ENCODE data around the gene S100A14. TPM values are rescaled to one million over a fixed set of nuclear protein-coding genes. Genes with fewer than 3 reads are reported as not detected.
"Not testable (repeated sequence)": the region's sequence is repeated elsewhere in the genome, so short reads cannot be mapped to it uniquely, and the experiment has no call there.

The S100A14 gene
- total RNA-seq, 2 donors from 2014 or later, result 4.2 to 4.9 TPM

GRCh38 chr1:153598309-153599172, 17.6 kb downstream of the S100A14 start:
- no peak overlapping the region for H3K27ac ChIP-seq
- no peaks in the 10 kb centered on the region for H3K36me3 ChIP-seq
- ATAC-seq (ENCODE audit: insufficient number of reproducible peaks, low FRiP score, low read depth) (no peak), DNase-seq (ENCODE audit: low spot score) (no peak)
- H3K9me3 ChIP-seq, result no peaks in the 10 kb centered on the region
- H3K27me3 ChIP-seq (replicated peaks; ENCODE audit: insufficient read depth), result no peaks in the 10 kb centered on the region
- no peak overlapping the region for H3K4me3 ChIP-seq
- H3K4me1 ChIP-seq (ENCODE audit: control insufficient read depth in 1 of 2, low read depth in 2 of 2), result no peaks in the 10 kb centered on the region
- TF ChIP-seq, protein P1, sequence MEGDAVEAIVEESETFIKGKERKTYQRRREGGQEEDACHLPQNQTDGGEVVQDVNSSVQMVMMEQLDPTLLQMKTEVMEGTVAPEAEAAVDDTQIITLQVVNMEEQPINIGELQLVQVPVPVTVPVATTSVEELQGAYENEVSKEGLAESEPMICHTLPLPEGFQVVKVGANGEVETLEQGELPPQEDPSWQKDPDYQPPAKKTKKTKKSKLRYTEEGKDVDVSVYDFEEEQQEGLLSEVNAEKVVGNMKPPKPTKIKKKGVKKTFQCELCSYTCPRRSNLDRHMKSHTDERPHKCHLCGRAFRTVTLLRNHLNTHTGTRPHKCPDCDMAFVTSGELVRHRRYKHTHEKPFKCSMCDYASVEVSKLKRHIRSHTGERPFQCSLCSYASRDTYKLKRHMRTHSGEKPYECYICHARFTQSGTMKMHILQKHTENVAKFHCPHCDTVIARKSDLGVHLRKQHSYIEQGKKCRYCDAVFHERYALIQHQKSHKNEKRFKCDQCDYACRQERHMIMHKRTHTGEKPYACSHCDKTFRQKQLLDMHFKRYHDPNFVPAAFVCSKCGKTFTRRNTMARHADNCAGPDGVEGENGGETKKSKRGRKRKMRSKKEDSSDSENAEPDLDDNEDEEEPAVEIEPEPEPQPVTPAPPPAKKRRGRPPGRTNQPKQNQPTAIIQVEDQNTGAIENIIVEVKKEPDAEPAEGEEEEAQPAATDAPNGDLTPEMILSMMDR (IDR thresholded peaks at IDR 0.05), result no peak

- H3K36me3 ChIP-seq, result no peaks in the 10 kb centered on the region
- DNase-seq (ENCODE audit: low spot score) (no peak), ATAC-seq (ENCODE audit: insufficient number of reproducible peaks, low FRiP score, low read depth) (no peak)
- no peaks in the 10 kb centered on the region for H3K9me3 ChIP-seq
- H3K4me3 ChIP-seq, result no peak overlapping the region
- H3K27ac ChIP-seq, result no peak overlapping the region
- H3K4me1 ChIP-seq (ENCODE audit: control insufficient read depth in 1 of 2, low read depth in 2 of 2), result no peaks in the 10 kb centered on the region
- H3K27me3 ChIP-seq (replicated peaks; ENCODE audit: insufficient read depth), result no peaks in the 10 kb centered on the region
- TF ChIP-seq, protein P1 (IDR thresholded peaks at IDR 0.05), result no peak
Measured at GRCh38 chr1:153597206-153597605, 18.9 kb downstream of the S100A14 start.

- H3K4me3 ChIP-seq, result no peak overlapping the region
- DNase-seq (ENCODE audit: low spot score) (no peak), ATAC-seq (ENCODE audit: insufficient number of reproducible peaks, low FRiP score, low read depth) (no peak)
- H3K27ac ChIP-seq, result no peak overlapping the region
- H3K27me3 ChIP-seq (replicated peaks; ENCODE audit: insufficient read depth), result no peaks in the 10 kb centered on the region
- no peaks in the 10 kb centered on the region for H3K9me3 ChIP-seq
- TF ChIP-seq, protein P1 (IDR thresholded peaks at IDR 0.05), result no peak
- H3K36me3 ChIP-seq, result no peaks in the 10 kb centered on the region
- H3K4me1 ChIP-seq (ENCODE audit: control insufficient read depth in 1 of 2, low read depth in 2 of 2), result no peaks in the 10 kb centered on the region
Measured at GRCh38 chr1:153592748-153593147, 23.4 kb downstream of the S100A14 start.

- Histone ChIP-seq H3K4me3 (no peak overlapping the region), H3K27ac (no peak overlapping the region), H3K9me3 (no peaks in the 10 kb centered on the region), H3K36me3 (no peaks in the 10 kb centered on the region), H3K27me3 (replicated peaks; ENCODE audit: insufficient read depth) (no peaks in the 10 kb centered on the region), H3K4me1 (ENCODE audit: control insufficient read depth in 1 of 2, low read depth in 2 of 2) (no peaks in the 10 kb centered on the region)
- DNase-seq (ENCODE audit: low spot score) (no peak), ATAC-seq (ENCODE audit: insufficient number of reproducible peaks, low FRiP score, low read depth) (no peak)
- TF ChIP-seq, protein P1 (IDR thresholded peaks at IDR 0.05), result no peak
Measured at GRCh38 chr1:153588482-153588881, 27.6 kb downstream of the S100A14 start.

DNA sequence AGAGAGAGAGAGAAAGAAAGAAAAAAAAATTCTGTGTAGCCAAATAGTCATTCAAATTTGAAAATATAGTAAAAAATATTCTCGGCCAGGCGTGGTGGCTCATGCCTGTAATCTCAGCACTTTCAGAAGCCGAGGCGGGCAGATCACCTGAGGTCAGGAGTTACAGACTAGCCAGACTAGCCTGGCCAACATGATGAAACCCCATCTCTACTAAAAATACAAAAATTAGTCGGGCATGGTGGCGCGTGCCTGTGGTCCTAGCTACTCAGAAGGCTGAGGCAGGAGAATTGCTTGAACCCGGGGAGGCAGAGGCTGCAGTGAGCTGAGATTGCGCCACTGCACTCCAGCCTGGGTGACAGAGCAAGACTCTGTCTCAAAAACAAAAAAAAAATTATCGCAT, 28.1 kb downstream of the S100A14 start:
- H3K4me1 ChIP-seq (ENCODE audit: control insufficient read depth in 1 of 2, low read depth in 2 of 2); ATAC-seq (ENCODE audit: insufficient number of reproducible peaks, low FRiP score, low read depth); DNase-seq (ENCODE audit: low spot score); H3K27me3 ChIP-seq (replicated peaks; ENCODE audit: insufficient read depth); H3K4me3 ChIP-seq; H3K9me3 ChIP-seq; H3K36me3 ChIP-seq; H3K27ac ChIP-seq: not testable (repeated sequence)

Measured in thoracic aorta (tissue), 2 donors.